HepG2 (cell line): ENCODE data around the gene SREBF1.

Source experiments
- JUND ChIP-seq: sonication (generic); formaldehyde crosslinking; IDR thresholded peaks from 2 replicates; pipeline ENCODE4 v1.8.0; 2022; ENCODE audit warnings: mild to moderate bottlenecking, missing genetic modification reagents
- ZBTB42 ChIP-seq: sonication (generic); formaldehyde crosslinking; IDR thresholded peaks from 2 replicates; pipeline ENCODE4 v1.5.0; 2020; ENCODE audit warnings: mild to moderate bottlenecking, missing genetic modification reagents
- ZNF143 ChIP-seq: sonication (generic); formaldehyde crosslinking; IDR thresholded peaks from 2 replicates; pipeline ENCODE4 v1.4.0; 2020; ENCODE audit warnings: missing genetic modification reagents
- ZNF230 ChIP-seq: sonication (generic); formaldehyde crosslinking; IDR thresholded peaks from 2 replicates; pipeline ENCODE4 v1.4.0; 2020; ENCODE audit warnings: mild to moderate bottlenecking, missing genetic modification reagents
- ZNF501 ChIP-seq: sonication (generic); formaldehyde crosslinking; IDR thresholded peaks from 2 replicates; pipeline ENCODE4 v1.5.1; 2020; ENCODE audit warnings: mild to moderate bottlenecking, moderate library complexity, missing genetic modification reagents
- ZSCAN5A ChIP-seq: sonication (generic); formaldehyde crosslinking; IDR thresholded peaks from 2 replicates; pipeline ENCODE4 v1.8.0; 2022; ENCODE audit warnings: mild to moderate bottlenecking, missing genetic modification reagents, borderline replicate concordance

- no peak for TF ChIP-seq ZBTB42
- TF ChIP-seq ZNF143 (CRISPR knock-in tag), result no peak
- no peak for TF ChIP-seq ZNF501 (CRISPR knock-in tag)
- no peak for TF ChIP-seq JUND (CRISPR knock-in tag)
- TF ChIP-seq ZSCAN5A (CRISPR knock-in tag), result no peak
- TF ChIP-seq ZNF230, result no peak
These were observed 19.8 kb downstream of the SREBF1 start for GRCh38 chr17:17816831-17817551.
